ENCODE measurements around the gene MYO10.
A peak's percentile ranks its signal among the peaks of the same experiment; 100 is the strongest.

The MYO10 gene

DNA sequence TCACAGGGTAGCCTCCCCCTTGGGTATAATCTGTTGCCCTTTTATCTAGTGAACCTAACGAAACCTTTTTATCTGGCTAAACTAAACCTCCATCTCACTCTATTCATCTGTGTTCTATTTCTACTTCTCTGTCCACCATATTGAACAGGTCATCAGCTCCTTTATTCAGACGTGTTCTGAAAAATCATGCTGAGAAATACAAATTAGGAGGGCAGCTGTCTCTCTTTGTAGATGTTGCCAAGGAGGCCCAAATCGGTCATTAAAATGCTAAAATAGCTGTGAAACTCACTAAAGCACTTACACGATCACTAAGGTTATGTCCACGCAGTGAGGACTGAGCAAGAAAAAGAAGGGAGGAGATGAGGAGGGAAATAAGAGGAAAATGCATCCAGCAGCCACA is 203.7 kb downstream of the MYO10 start:
- Mint-ChIP-seq H3K4me3 (no peak overlapping the region), H3K36me3 (ENCODE audit: low read depth) (peaks cover 30% of the 10 kb centered on the region), H3K4me1 (peaks cover 34% of the 10 kb centered on the region), H3K27me3 (ENCODE audit: low read depth) (no peaks in the 10 kb centered on the region), H3K9me3 (no peaks in the 10 kb centered on the region), H3K27ac (peak overlapping the region in 2 of 3 experiments; percentile 9 to 52)
- TF ChIP-seq, protein P1, sequence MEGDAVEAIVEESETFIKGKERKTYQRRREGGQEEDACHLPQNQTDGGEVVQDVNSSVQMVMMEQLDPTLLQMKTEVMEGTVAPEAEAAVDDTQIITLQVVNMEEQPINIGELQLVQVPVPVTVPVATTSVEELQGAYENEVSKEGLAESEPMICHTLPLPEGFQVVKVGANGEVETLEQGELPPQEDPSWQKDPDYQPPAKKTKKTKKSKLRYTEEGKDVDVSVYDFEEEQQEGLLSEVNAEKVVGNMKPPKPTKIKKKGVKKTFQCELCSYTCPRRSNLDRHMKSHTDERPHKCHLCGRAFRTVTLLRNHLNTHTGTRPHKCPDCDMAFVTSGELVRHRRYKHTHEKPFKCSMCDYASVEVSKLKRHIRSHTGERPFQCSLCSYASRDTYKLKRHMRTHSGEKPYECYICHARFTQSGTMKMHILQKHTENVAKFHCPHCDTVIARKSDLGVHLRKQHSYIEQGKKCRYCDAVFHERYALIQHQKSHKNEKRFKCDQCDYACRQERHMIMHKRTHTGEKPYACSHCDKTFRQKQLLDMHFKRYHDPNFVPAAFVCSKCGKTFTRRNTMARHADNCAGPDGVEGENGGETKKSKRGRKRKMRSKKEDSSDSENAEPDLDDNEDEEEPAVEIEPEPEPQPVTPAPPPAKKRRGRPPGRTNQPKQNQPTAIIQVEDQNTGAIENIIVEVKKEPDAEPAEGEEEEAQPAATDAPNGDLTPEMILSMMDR (IDR thresholded peaks at IDR 0.05; ENCODE audit: unreplicated experiment in 3 of 3) = no peak

DNA sequence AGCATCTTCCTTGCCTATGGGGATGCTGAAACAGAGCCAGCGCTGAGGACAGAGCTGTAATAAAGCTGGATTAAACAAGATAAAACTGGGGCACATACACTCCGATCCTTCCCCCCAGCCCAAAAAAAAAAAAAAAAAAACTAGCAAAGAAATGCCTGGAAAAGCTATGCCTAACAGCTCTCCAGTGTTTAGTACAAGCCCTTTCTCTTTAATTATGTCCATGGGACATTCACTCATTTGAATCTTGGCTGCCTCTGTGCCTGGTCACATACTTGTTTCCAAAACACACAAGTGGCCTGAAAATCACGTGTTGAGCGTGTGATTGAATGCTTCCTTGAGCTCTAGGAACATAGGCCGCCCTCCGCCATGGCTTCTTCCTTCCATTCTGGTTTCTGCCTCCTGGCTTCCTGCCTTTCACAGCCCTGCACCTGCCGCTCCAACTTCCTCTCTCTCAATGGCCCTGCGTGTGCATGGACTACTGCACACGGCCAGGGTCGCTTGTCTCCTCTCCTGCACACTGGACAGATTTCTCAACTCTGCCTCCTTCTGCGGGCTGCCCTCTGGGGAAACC is 208.2 kb downstream of the MYO10 start:
- peaks cover 39% of the 10 kb centered on the region for H3K36me3 Mint-ChIP-seq (ENCODE audit: low read depth)
- H3K4me1 Mint-ChIP-seq = peaks cover 18% of the 10 kb centered on the region
- peaks cover 5% of the 10 kb centered on the region for H3K9me3 Mint-ChIP-seq
- H3K27ac Mint-ChIP-seq = peak overlapping the region; percentile 65 to 92 (median 76)
- TF ChIP-seq, protein P1 (IDR thresholded peaks at IDR 0.05; ENCODE audit: unreplicated experiment in 3 of 3) = no peak
- H3K4me3 Mint-ChIP-seq = no peak overlapping the region
- H3K27me3 Mint-ChIP-seq (ENCODE audit: low read depth) = no peaks in the 10 kb centered on the region

DNA sequence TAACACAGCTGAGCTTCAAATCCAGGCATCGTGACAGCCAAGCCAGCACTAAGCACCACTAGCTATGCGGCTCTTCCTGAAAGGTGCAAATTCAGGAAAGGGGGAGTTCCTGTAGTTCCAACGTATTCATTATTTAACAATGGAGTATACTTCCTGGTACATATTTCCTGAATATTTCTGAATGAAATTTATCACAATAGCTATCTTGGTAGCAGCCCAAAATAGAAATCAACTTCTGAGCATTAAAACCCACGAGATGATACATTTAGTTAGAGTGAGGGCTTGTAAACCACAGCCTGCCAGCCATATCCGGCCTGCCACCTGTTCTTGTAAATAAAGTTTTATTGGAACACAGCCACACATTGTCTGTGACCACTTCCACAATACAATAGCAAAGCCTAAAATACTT is 209.5 kb downstream of the MYO10 start:
- no peaks in the 10 kb centered on the region for H3K27me3 Mint-ChIP-seq (ENCODE audit: low read depth)
- no peak overlapping the region for H3K4me3 Mint-ChIP-seq
- H3K9me3 Mint-ChIP-seq = peaks cover 5% of the 10 kb centered on the region
- peaks cover 24% of the 10 kb centered on the region for H3K4me1 Mint-ChIP-seq
- TF ChIP-seq, protein P1 (IDR thresholded peaks at IDR 0.05; ENCODE audit: unreplicated experiment in 3 of 3) = no peak
- H3K27ac Mint-ChIP-seq = peak overlapping the region in 1 of 3 experiments; percentile 30
- peaks cover 31% of the 10 kb centered on the region for H3K36me3 Mint-ChIP-seq (ENCODE audit: low read depth)

DNA sequence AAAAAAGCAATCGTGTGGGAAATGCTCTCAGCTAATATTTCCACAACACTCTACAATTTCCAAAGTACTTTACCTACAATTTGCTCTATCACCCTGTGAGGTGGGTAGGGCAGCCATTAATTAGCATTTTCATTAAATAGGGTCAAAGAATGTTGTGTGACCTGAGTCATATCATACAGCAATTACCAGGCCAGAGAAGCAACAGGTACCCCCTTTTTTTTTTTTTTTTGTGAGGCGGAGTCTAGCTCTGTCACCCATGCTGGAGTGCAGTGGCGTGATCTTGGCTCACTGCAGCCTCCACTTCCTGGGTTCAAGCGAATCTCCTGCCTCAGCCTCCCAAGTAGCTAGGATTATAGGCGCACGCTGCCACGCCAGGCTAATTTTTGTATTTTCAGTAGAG is 210.5 kb downstream of the MYO10 start:
- peaks cover 5% of the 10 kb centered on the region for H3K9me3 Mint-ChIP-seq
- no peaks in the 10 kb centered on the region for H3K27me3 Mint-ChIP-seq (ENCODE audit: low read depth)
- H3K36me3 Mint-ChIP-seq (ENCODE audit: low read depth) = peaks cover 27% of the 10 kb centered on the region
- peaks cover 24% of the 10 kb centered on the region for H3K4me1 Mint-ChIP-seq
- TF ChIP-seq, protein P1 (IDR thresholded peaks at IDR 0.05; ENCODE audit: unreplicated experiment in 3 of 3) = no peak
- no peak overlapping the region for H3K4me3 Mint-ChIP-seq
- H3K27ac Mint-ChIP-seq = no peak overlapping the region

DNA sequence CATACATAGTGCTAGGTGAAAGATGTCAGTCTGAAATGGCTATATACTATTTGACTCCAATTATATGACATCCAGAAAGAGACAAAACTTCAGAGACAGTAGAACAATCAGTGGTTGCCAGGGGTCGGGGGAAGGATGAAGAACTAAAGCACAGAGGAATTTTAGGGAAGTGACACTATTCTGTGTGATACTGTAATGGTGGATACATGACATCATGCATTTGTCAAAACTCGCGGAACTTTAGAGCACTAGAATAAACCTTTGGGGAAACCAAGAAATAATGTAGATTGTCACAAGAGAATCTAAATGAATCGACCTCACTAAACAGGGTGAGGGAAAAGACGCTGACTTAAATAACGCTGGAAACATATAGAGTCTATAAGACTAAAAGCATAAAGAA is 212.3 kb downstream of the MYO10 start:
- Mint-ChIP-seq H3K4me3 (no peak overlapping the region), H3K4me1 (peaks cover 24% of the 10 kb centered on the region)
- TF ChIP-seq, protein P1 (IDR thresholded peaks at IDR 0.05; ENCODE audit: unreplicated experiment in 3 of 3) = no peak

DNA sequence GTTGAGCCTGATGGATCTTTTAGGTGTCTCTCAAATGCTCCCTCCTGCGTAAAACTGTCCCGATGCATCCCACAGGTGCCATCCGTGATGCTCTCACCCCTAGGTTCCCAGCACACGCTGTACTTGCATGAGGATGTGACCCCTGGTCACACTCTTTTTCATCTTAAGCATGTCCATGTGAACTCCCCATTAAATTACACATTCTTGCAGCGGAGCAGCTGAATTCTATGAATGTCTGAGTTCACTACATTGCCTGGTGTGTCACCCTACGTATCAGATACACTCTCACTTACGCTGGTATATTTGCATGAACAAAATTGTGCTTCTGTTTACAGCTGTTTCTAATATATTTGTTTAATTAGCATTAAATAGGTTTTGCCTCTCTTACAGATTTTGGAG is 214.0 kb downstream of the MYO10 start:
- peak overlapping the region in 1 of 3 experiments; percentile 61 for H3K27ac Mint-ChIP-seq
- TF ChIP-seq, protein P1 (IDR thresholded peaks at IDR 0.05; ENCODE audit: unreplicated experiment in 3 of 3) = no peak
- no peak overlapping the region for H3K4me3 Mint-ChIP-seq
- H3K4me1 Mint-ChIP-seq = peaks cover 17% of the 10 kb centered on the region
- peaks cover 33% of the 10 kb centered on the region for H3K36me3 Mint-ChIP-seq (ENCODE audit: low read depth)
- peaks cover 5% of the 10 kb centered on the region for H3K9me3 Mint-ChIP-seq
- no peaks in the 10 kb centered on the region for H3K27me3 Mint-ChIP-seq (ENCODE audit: low read depth)

More for the DNA sequence above, 212.3 kb downstream of the MYO10 start:
- no peak overlapping the region for H3K27ac Mint-ChIP-seq
- H3K36me3 Mint-ChIP-seq (ENCODE audit: low read depth) = peaks cover 25% of the 10 kb centered on the region
- no peaks in the 10 kb centered on the region for H3K27me3 Mint-ChIP-seq (ENCODE audit: low read depth)
- H3K9me3 Mint-ChIP-seq = peaks cover 5% of the 10 kb centered on the region

All from nephron (organoid).